PC-9 (cell line): ENCODE data around the gene THPO.

Experiments
- EZH2 ChIP-seq: fragments of 200-600 bp; sonication (generic); IDR thresholded peaks from 2 replicates; pipeline ENCODE4 v1.8.0; 2017; ENCODE audit warnings: antibody characterized with exemption, low read depth
- TF ChIP-seq, protein P1 (sequence below): fragments of 200-600 bp; sonication (generic); conservative IDR thresholded peaks from 2 replicates; pipeline ENCODE4 v1.6.1; 2017; ENCODE audit warnings: mixed run types, antibody characterized with exemption, mild to moderate bottlenecking, moderate library complexity

DNA sequence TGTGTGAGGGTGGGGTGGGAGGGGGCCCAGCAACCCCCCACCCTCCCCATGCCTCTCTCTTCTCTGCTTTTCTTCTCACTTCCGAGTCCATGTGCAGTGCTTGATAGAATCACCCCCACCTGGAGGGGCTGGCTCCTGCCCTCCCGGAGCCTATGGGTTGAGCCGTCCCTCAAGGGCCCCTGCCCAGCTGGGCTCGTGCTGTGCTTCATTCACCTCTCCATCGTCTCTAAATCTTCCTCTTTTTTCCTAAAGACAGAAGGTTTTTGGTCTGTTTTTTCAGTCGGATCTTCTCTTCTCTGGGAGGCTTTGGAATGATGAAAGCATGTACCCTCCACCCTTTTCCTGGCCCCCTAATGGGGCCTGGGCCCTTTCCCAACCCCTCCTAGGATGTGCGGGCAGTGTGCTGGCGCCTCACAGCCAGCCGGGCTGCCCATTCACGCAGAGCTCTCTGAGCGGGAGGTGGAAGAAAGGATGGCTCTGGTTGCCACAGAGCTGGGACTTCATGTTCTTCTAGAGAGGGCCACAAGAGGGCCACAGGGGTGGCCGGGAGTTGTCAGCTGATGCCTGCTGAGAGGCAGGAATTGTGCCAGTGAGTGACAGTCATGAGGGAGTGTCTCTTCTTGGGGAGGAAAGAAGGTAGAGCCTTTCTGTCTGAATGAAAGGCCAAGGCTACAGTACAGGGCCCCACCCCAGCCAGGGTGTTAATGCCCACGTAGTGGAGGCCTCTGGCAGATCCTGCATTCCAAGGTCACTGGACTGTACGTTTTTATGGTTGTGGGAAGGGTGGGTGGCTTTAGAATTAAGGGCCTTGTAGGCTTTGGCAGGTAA is 32.5 kb downstream of the THPO start:
- TF ChIP-seq, protein P1, sequence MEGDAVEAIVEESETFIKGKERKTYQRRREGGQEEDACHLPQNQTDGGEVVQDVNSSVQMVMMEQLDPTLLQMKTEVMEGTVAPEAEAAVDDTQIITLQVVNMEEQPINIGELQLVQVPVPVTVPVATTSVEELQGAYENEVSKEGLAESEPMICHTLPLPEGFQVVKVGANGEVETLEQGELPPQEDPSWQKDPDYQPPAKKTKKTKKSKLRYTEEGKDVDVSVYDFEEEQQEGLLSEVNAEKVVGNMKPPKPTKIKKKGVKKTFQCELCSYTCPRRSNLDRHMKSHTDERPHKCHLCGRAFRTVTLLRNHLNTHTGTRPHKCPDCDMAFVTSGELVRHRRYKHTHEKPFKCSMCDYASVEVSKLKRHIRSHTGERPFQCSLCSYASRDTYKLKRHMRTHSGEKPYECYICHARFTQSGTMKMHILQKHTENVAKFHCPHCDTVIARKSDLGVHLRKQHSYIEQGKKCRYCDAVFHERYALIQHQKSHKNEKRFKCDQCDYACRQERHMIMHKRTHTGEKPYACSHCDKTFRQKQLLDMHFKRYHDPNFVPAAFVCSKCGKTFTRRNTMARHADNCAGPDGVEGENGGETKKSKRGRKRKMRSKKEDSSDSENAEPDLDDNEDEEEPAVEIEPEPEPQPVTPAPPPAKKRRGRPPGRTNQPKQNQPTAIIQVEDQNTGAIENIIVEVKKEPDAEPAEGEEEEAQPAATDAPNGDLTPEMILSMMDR, result peak; percentile 86
- no peak for TF ChIP-seq EZH2
